NB4 (cell line): ENCODE measurements around the gene OR1J1.

ENCODE experiments used
- DNase-seq: peaks from one replicate; pipeline ENCODE4 v3.0.0; 2010; ENCODE audit warnings: low read depth
- H3K4me3 ChIP-seq: one replicate; pipeline ENCODE4 v1.5.1; 2011; ENCODE audit warnings: mild to moderate bottlenecking, low read depth, low read length, moderate library complexity
- MYC ChIP-seq: IDR thresholded peaks from 2 replicates; pipeline ENCODE4 v1.6.1; 2011; ENCODE audit warnings: low read depth, low read length
- POLR2A ChIP-seq: IDR thresholded peaks from 2 replicates; pipeline ENCODE4 v1.6.1; 2011; ENCODE audit warnings: mild to moderate bottlenecking; ENCODE audit not compliant: insufficient read length; ENCODE audit errors: extremely low read depth
- TF ChIP-seq, protein P1 (sequence below): IDR thresholded peaks from one replicate; pipeline ENCODE4 v1.5.1; 2012; ENCODE audit warnings: low read depth, low read length
- TF ChIP-seq, protein P2 (sequence below): IDR thresholded peaks from 2 replicates; pipeline ENCODE4 v1.6.1; 2011; ENCODE audit warnings: low read depth, low read length

Gene OR1J1

DNA sequence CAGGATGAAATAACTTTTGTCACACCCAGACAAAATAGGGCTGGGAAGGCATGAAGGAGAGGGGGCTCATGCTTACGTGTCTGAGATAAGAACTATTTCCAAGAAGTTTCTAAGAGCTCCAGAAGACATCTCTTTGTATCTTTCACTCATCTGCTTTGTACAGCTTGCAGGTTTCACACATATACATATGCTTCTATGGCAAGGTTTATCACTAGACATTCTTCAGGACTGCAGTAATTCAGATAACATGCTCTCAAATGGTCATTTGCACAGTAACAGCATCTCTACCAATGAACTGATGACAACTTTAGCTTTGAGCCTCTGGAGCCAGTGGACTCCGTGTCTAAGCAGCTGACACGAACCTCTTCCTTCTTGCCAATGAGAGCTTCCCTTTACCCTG is 3.2 kb downstream of the OR1J1 start:
- DNase-seq: no peak

DNA sequence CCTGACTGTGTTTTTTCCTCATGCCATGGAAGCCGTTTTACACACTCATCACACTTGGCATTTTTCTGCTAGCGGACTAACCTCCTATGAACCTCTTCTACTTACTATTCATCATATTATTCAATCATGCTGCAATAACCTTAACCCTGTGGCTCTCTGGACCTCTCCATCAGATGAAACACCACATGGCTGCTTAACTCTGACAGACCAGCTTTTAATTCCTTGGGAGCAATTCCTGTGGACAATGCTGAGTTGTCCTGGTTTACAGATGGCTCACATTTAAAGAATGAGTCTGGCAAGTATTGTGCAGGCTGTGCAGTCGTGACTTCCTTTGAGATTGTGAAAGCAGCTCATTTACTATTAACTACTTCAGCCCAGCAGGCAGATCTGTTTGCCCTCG is 9.0 kb downstream of the OR1J1 start:
- DNase-seq: no peak
- TF ChIP-seq, protein P1, sequence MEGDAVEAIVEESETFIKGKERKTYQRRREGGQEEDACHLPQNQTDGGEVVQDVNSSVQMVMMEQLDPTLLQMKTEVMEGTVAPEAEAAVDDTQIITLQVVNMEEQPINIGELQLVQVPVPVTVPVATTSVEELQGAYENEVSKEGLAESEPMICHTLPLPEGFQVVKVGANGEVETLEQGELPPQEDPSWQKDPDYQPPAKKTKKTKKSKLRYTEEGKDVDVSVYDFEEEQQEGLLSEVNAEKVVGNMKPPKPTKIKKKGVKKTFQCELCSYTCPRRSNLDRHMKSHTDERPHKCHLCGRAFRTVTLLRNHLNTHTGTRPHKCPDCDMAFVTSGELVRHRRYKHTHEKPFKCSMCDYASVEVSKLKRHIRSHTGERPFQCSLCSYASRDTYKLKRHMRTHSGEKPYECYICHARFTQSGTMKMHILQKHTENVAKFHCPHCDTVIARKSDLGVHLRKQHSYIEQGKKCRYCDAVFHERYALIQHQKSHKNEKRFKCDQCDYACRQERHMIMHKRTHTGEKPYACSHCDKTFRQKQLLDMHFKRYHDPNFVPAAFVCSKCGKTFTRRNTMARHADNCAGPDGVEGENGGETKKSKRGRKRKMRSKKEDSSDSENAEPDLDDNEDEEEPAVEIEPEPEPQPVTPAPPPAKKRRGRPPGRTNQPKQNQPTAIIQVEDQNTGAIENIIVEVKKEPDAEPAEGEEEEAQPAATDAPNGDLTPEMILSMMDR: no peak
- TF ChIP-seq POLR2A (no peak), MYC (no peak)
- TF ChIP-seq, protein P2, sequence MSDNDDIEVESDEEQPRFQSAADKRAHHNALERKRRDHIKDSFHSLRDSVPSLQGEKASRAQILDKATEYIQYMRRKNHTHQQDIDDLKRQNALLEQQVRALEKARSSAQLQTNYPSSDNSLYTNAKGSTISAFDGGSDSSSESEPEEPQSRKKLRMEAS: no peak
- no peak overlapping the region for H3K4me3 ChIP-seq

More for the DNA sequence above, 3.2 kb downstream of the OR1J1 start:
- TF ChIP-seq, protein P2: no peak
- no peak overlapping the region for H3K4me3 ChIP-seq

DNA sequence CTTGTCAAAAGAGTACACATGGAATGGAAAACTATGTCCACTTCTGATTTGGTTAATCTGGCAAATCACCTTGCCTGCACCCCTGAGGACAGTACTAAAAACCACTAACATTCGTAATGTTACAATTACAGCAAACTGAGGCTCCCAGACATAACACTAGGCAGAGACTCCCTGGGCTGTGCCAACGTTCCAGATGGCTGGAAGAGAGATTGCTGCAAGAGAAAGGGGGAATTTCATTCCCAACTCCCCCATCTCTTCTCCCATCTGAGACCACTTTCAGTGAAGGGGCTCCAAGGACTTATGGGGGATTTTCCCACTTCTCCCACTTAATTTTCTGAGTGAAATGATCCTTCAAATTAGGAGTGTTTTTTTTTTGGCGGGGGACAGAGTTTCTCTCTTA is 11.3 kb downstream of the OR1J1 start:
- H3K4me3 ChIP-seq: no peak overlapping the region
- TF ChIP-seq, protein P2: no peak
- TF ChIP-seq MYC (no peak), POLR2A (no peak)
- TF ChIP-seq, protein P1: no peak
- DNase-seq: no peak

DNA sequence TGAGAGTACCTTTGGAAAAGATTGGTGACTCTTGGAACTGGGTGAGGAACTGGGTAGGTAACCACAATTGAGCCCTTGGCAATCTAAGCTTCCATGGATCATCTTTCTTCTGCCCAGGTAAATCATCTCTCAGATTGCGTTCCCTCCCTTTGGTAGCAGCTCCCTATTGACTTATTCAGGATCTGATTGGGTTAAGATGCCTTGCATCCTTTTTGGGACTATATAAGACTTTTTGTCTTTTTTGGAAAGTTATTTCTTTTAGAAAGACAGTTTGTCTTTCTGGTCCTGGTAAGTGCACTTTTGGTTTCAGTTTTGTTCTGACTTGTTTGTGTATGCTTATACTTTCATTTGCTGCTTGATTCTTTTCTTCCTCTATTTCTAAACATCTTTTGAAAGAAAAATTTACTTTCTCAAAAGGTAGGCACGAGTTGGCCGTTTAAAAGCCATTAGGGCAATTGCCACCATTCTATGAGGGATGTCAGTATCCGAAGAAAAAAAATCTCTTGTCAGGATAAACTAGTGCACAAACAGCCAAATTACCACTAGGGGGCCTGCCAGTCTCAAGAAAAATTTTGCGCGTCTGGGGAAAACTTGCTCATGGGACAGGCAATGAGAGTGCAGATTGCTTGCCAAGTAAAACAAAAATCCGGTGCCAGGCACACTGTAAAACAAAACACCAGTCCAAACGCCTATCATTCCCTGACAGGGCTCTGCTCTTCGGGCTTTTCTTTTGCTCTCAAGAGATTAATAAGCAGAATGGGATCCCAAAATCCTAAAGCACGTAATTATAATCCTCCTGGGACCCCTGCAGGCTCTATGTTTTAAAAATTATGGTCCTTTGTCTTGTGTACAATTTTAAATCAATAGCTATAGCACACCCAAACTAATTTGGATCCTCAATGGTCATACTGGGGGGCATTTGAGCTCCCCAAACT is 12.8 kb downstream of the OR1J1 start:
- TF ChIP-seq, protein P1: peak; percentile 79
- TF ChIP-seq MYC: no peak
- TF ChIP-seq, protein P2: no peak
- peak overlapping the region; percentile 58 for H3K4me3 ChIP-seq
- peak; percentile 82 for DNase-seq

DNA sequence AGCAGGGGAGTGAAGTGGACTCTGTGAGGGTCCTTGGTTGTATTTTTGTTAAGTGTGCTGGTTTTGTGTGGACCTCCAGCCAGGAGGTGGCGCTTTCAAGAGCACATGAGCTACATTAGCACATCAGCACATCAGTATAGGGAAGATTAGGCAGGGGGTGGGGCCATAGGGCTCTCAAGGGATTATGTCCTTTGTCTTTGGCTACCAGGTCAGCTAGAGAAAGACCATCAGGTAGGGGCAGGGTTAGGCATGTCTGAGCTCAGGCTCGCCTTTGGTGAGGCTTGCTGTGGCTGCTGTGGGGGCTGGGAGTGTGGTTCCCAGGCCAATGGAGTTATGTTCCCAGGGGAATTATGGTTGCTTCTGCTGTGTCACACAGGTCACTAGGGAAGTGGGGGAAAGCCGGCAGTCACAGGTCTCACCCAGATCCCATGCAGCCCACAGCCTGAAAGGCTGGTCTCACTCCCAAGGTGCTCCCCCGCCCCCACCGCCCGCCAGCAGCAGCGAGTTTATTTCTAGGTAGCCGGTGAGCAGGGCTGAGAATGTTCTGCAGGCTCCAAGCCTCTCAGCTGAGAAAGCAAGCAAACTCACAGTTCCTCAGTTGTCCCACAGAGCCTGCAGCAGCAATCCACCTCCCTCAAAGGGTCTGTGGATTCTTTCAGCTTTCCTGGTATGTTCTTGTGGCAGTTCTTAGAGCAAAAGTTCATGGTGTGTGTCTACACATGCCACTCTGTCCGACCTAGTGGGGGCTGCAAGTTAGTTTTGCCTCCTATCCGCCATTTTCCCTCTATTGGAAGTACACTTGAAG is 13.7 kb downstream of the OR1J1 start:
- peak; percentile 64 for DNase-seq
- no peak for TF ChIP-seq POLR2A
- TF ChIP-seq, protein P1: peak; percentile 37
- no peak for TF ChIP-seq MYC
- TF ChIP-seq, protein P2: no peak
- peak overlapping the region; percentile 58 for H3K4me3 ChIP-seq

DNA sequence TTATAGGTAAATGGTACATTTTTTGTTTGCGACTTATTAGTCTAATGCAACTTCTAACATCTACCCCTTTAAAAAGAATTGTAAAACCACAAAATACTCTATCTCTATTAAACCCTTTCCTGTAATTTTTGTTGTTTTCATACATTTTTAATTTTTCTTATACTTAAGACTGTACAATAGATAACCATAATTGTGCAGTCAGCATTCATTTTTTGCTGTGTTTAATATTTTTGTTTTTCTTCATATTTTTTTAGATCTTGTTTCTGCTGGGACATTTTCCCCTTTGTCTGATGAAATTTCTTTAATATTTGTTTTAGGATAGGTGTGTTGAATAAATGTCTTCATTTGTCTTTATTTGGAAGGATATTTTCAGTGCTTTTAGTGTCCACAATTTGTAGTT is 19.9 kb downstream of the OR1J1 start:
- TF ChIP-seq, protein P1: no peak
- TF ChIP-seq POLR2A (no peak), MYC (no peak)
- TF ChIP-seq, protein P2: no peak
- DNase-seq: no peak
- no peak overlapping the region for H3K4me3 ChIP-seq
